OCI-LY1 (cell line): ENCODE data around the gene TLL2.

Source experiments
- EZH2 ChIP-seq: fragments of 200-600 bp; sonication (generic), shearing (Covaris generic); IDR thresholded peaks from 2 replicates; pipeline ENCODE4 v1.8.0; 2017; ENCODE audit warnings: borderline replicate concordance, mixed run types, mild to moderate bottlenecking, antibody characterized with exemption, low read length, moderate library complexity, mixed read lengths
- TF ChIP-seq, protein P1 (sequence below): fragments of 200-600 bp; sonication (generic), shearing (Covaris generic); IDR thresholded peaks from 2 replicates; pipeline ENCODE4 v1.5.1; 2017; ENCODE audit warnings: mild to moderate bottlenecking, antibody characterized with exemption, low read length, moderate library complexity, mixed read lengths

DNA sequence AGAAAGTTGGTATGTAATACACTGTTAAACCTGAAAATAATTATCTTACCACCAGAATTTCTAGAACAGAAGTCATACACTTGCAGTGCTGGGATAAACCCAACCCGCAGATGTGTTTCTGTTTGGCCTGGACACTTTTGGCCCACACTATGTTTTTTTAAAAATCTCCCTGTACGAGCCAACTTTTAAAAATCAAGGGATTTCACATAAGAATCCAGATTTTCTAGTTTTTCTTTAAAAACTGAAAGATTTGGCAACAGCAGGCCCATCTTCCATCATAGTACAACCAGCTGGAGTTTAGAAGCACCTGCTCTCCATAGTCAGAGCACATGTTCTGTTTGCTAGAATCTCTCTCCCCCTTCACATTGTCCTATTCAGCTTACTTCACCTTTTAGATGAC, 74.0 kb downstream of the TLL2 start:
- TF ChIP-seq, protein P1, sequence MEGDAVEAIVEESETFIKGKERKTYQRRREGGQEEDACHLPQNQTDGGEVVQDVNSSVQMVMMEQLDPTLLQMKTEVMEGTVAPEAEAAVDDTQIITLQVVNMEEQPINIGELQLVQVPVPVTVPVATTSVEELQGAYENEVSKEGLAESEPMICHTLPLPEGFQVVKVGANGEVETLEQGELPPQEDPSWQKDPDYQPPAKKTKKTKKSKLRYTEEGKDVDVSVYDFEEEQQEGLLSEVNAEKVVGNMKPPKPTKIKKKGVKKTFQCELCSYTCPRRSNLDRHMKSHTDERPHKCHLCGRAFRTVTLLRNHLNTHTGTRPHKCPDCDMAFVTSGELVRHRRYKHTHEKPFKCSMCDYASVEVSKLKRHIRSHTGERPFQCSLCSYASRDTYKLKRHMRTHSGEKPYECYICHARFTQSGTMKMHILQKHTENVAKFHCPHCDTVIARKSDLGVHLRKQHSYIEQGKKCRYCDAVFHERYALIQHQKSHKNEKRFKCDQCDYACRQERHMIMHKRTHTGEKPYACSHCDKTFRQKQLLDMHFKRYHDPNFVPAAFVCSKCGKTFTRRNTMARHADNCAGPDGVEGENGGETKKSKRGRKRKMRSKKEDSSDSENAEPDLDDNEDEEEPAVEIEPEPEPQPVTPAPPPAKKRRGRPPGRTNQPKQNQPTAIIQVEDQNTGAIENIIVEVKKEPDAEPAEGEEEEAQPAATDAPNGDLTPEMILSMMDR, result no peak
- no peak for TF ChIP-seq EZH2
